ENCODE results near the gene GFRA4.

DNA sequence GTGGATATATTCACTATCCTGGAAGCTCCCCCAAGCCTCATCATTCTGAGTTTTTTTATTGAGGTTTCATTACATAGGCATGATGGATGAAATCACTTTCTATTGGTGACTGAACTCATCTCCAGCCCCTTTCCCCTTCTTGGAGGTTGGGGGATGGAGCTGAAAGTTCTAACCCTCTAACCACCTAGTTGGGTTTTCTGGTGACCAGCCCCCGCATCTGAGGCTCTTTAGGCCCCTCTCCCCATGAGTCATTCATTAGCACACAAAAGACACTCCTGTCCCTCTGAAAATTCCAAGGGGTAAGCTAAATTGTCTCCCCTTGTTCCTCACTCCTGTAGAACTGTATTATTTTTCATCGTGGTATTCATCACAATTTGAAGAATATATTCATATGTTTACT lies 33.3 kb downstream of the GFRA4 start:
- TF ChIP-seq GATA2 (IDR thresholded peaks at IDR 0.05; ENCODE audit: low read depth, low read length) (no peak), GATA3 (IDR thresholded peaks at IDR 0.05; ENCODE audit: low read depth, low read length) (no peak)

Measured in SH-SY5Y (cell line).